ENCODE results near the gene ARL4C. TPM values are rescaled to one million over a fixed set of nuclear protein-coding genes. Genes with fewer than 3 reads are reported as not detected.

Gene ARL4C
- total and polyA plus RNA-seq, 2 experiments from 2014 or later, result 7.0 to 10.0 TPM

DNA sequence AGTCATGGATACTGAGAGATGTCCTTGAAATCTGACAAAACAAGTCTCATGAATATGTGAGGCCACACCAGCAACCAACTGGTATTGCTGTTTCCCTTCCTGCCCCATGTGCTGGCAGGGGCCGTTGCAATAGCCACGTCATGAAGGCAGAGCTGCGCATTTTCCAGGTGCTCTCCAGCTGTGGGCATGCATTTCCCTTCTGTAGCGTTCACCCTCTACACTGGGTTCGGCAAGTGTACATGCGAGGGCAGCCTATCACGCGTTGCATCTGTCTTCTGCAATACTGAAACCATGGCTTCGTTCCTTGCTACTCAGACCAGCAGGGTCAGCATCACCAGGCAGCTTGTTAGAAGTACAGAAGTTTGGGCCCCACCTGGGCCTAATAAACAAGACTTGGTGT lies 17.4 kb downstream of the ARL4C start:
- H3K36me3 ChIP-seq, result no peaks in the 10 kb centered on the region
- H3K4me3 ChIP-seq, result no peak overlapping the region
- TF ChIP-seq, protein P1, sequence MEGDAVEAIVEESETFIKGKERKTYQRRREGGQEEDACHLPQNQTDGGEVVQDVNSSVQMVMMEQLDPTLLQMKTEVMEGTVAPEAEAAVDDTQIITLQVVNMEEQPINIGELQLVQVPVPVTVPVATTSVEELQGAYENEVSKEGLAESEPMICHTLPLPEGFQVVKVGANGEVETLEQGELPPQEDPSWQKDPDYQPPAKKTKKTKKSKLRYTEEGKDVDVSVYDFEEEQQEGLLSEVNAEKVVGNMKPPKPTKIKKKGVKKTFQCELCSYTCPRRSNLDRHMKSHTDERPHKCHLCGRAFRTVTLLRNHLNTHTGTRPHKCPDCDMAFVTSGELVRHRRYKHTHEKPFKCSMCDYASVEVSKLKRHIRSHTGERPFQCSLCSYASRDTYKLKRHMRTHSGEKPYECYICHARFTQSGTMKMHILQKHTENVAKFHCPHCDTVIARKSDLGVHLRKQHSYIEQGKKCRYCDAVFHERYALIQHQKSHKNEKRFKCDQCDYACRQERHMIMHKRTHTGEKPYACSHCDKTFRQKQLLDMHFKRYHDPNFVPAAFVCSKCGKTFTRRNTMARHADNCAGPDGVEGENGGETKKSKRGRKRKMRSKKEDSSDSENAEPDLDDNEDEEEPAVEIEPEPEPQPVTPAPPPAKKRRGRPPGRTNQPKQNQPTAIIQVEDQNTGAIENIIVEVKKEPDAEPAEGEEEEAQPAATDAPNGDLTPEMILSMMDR (IDR thresholded peaks at IDR 0.05; ENCODE audit: low read depth, low read length), result no peak
- H3K9me3 ChIP-seq (ENCODE audit: low read depth), result no peaks in the 10 kb centered on the region
- no peak overlapping the region for H3K27ac ChIP-seq
- no peak for DNase-seq (ENCODE audit: low read depth in 1 of 2, low spot score in 1 of 2)
- no peaks in the 10 kb centered on the region for H3K27me3 ChIP-seq
- H3K4me1 ChIP-seq (ENCODE audit: low read depth), result no peaks in the 10 kb centered on the region

GRCh38 chr2:234478121-234478858 lies 18.6 kb downstream of the ARL4C start:
- H3K27me3 ChIP-seq, result no peaks in the 10 kb centered on the region
- no peak overlapping the region for H3K4me3 ChIP-seq
- no peaks in the 10 kb centered on the region for H3K9me3 ChIP-seq (ENCODE audit: low read depth)
- DNase-seq (ENCODE audit: low read depth in 1 of 2, low spot score in 1 of 2), result no peak
- no peaks in the 10 kb centered on the region for H3K4me1 ChIP-seq (ENCODE audit: low read depth)
- H3K27ac ChIP-seq, result no peak overlapping the region
- no peaks in the 10 kb centered on the region for H3K36me3 ChIP-seq
- TF ChIP-seq, protein P1 (IDR thresholded peaks at IDR 0.05; ENCODE audit: low read depth, low read length), result no peak

DNA sequence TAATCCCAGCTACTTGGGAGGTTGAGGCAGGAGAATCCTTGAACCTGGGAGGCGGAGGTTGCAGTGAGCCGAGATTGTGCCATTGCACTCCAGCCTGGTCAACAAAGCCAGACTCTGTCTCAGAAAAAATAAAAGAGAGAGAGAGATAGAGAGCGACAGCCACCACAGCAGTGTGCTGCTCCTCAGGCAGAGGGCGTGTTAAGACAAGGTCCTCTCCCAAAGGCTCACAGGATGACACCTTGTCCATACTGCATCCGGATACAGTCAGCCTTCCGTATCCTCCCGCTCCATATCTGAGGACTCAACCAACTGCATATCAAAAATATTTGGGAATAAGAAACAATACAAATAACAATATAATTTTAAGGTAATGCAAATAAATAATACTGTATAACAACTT lies 20.1 kb downstream of the ARL4C start:
- no peaks in the 10 kb centered on the region for H3K9me3 ChIP-seq (ENCODE audit: low read depth)
- H3K4me3 ChIP-seq, result no peak overlapping the region
- DNase-seq (ENCODE audit: low read depth in 1 of 2, low spot score in 1 of 2), result no peak
- no peaks in the 10 kb centered on the region for H3K4me1 ChIP-seq (ENCODE audit: low read depth)
- H3K27ac ChIP-seq, result no peak overlapping the region
- H3K27me3 ChIP-seq, result no peaks in the 10 kb centered on the region
- H3K36me3 ChIP-seq, result no peaks in the 10 kb centered on the region
- TF ChIP-seq, protein P1 (IDR thresholded peaks at IDR 0.05; ENCODE audit: low read depth, low read length), result no peak

DNA sequence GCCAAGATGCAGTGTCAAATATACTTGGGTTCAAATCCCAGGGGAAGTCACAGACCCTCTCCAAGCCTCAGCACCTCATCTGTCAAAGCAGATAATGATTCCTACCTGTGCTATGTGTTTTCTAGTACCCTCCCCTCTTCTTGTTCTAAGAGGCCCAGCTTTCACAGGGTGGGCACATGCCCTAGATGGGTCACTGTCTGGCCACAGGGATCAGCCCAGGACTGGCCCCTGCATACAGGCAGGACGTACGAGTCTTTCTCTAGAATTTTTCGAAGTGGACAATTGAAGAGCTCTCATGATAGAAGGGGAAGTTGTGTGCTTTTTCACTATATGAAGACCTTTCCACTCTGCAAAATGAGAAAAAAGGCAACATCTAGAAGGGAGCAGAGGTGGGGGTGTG lies 22.2 kb downstream of the ARL4C start:
- Histone ChIP-seq H3K9me3 (ENCODE audit: low read depth) (no peaks in the 10 kb centered on the region), H3K36me3 (no peaks in the 10 kb centered on the region), H3K27me3 (no peaks in the 10 kb centered on the region), H3K27ac (no peak overlapping the region), H3K4me3 (no peak overlapping the region), H3K4me1 (ENCODE audit: low read depth) (no peaks in the 10 kb centered on the region)
- TF ChIP-seq, protein P1 (IDR thresholded peaks at IDR 0.05; ENCODE audit: low read depth, low read length), result no peak
- no peak for DNase-seq (ENCODE audit: low read depth in 1 of 2, low spot score in 1 of 2)

- Histone ChIP-seq H3K27ac (no peak overlapping the region), H3K27me3 (no peaks in the 10 kb centered on the region), H3K36me3 (no peaks in the 10 kb centered on the region), H3K9me3 (ENCODE audit: low read depth) (no peaks in the 10 kb centered on the region), H3K4me3 (no peak overlapping the region), H3K4me1 (ENCODE audit: low read depth) (no peaks in the 10 kb centered on the region)
- TF ChIP-seq, protein P1 (IDR thresholded peaks at IDR 0.05; ENCODE audit: low read depth, low read length), result no peak
- DNase-seq (ENCODE audit: low read depth in 1 of 2, low spot score in 1 of 2), result no peak
These were observed 24.7 kb downstream of the ARL4C start for GRCh38 chr2:234472155-234472554.
